Astrocyte (in vitro differentiated cells and primary cell): ENCODE results near the gene DOK5.

Experiments used
- EZH2 ChIP-seq: IDR thresholded peaks from 2 replicates; pipeline ENCODE4 v1.6.1; 2012; ENCODE audit warnings: mild to moderate bottlenecking, low read length, inconsistent platforms; ENCODE audit not compliant: insufficient read depth
- TF ChIP-seq, protein P1 (sequence below): IDR thresholded peaks from 2 replicates; pipeline ENCODE4 v1.5.1; 2011; ENCODE audit warnings: low read depth, mild to moderate bottlenecking, inconsistent platforms, low read length, moderate library complexity; ENCODE audit not compliant: insufficient read depth

DNA sequence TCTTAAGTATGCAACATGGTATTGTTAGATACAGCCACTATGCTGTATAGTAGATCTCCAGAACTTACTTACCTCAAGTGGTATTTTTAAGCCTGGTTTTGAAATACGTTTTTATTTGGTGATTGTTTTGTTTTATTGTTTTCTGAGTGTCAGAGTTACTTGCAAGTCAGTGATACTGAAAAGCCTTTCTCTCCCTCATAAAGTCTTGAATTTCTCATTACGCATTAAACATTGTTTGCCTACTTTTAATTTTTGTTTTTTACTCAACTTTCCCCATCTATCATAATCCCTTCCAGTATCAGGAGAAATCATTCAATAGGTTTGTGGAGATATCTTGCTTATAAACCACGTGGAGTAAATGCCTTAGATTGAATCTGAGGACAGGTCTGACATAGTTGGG, 214.9 kb downstream of the DOK5 start:
- TF ChIP-seq, protein P1, sequence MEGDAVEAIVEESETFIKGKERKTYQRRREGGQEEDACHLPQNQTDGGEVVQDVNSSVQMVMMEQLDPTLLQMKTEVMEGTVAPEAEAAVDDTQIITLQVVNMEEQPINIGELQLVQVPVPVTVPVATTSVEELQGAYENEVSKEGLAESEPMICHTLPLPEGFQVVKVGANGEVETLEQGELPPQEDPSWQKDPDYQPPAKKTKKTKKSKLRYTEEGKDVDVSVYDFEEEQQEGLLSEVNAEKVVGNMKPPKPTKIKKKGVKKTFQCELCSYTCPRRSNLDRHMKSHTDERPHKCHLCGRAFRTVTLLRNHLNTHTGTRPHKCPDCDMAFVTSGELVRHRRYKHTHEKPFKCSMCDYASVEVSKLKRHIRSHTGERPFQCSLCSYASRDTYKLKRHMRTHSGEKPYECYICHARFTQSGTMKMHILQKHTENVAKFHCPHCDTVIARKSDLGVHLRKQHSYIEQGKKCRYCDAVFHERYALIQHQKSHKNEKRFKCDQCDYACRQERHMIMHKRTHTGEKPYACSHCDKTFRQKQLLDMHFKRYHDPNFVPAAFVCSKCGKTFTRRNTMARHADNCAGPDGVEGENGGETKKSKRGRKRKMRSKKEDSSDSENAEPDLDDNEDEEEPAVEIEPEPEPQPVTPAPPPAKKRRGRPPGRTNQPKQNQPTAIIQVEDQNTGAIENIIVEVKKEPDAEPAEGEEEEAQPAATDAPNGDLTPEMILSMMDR: no peak
- no peak for TF ChIP-seq EZH2
